GM23338 (cell line): Measurements from ENCODE around the gene TMEM141.

Experiments
- CREB1 ChIP-seq: fragments of 250-450 bp; sonication (Bioruptor Pico); IDR thresholded peaks from 2 replicates; pipeline ENCODE4 v1.5.0; 2020; ENCODE audit warnings: low read depth, mild to moderate bottlenecking, moderate library complexity
- CTCF ChIP-seq, 2 experiments: fragments of 200-600 bp in 1 of 2; sonication (generic) in 1 of 2; conservative IDR thresholded peaks; 2 replicates each; pipeline versions ENCODE4 v1.5.1 to v1.6.1; 2016 to 2017; ENCODE audit warnings: antibody characterized with exemption in 2 of 2, low read depth in 2 of 2, mild to moderate bottlenecking in 2 of 2, moderate library complexity in 1 of 2
- EZH2 ChIP-seq: fragments of 200-600 bp; sonication (generic); IDR thresholded peaks from one replicate; pipeline ENCODE4 v1.8.0; 2017; ENCODE audit warnings: antibody characterized with exemption, mild to moderate bottlenecking, low read depth; ENCODE audit not compliant: unreplicated experiment
- REST ChIP-seq: IDR thresholded peaks from one replicate; pipeline ENCODE4 v1.6.1; 2018; ENCODE audit warnings: antibody characterized with exemption; ENCODE audit not compliant: unreplicated experiment

- TF ChIP-seq CTCF (conservative IDR thresholded peaks at IDR 0.05; ENCODE audit: low read depth in 2 of 2) (no peak), REST (no peak), EZH2 (no peak), CREB1 (CRISPR knock-in tag) (no peak)
Measured at GRCh38 chr9:136745389-136746154, 45.6 kb upstream of the TMEM141 start.
